GM12891 (cell line): ENCODE measurements around the gene PDGFD.

Source experiments
- POLR2A ChIP-seq: IDR thresholded peaks from 2 replicates; pipeline ENCODE4 v1.6.1; 2011; ENCODE audit warnings: low read depth, low read length, control low read depth
- POLR2AphosphoS5 ChIP-seq: IDR thresholded peaks from 2 replicates; pipeline ENCODE4 v1.6.1; 2011; ENCODE audit warnings: low read depth, low read length, control low read depth
- TAF1 ChIP-seq: IDR thresholded peaks from 2 replicates; pipeline ENCODE4 v1.6.1; 2011; ENCODE audit warnings: low read depth, low read length, control low read depth

GRCh38 chr11:104096900-104097299, 67.0 kb downstream of the PDGFD start:
- no peak for TF ChIP-seq POLR2A
- no peak for TF ChIP-seq POLR2AphosphoS5
- no peak for TF ChIP-seq TAF1
